Renal cortex interstitium (tissue), 11 donors: ENCODE results near the gene CCDC83. TPM values are rescaled to one million over a fixed set of nuclear protein-coding genes. Genes with fewer than 3 reads are reported as not detected.

Experiments used
- DNase-seq, 11 donors: peaks; one replicate each; pipeline ENCODE4 v3.0.0-alpha.2; 2013; ENCODE audit warnings: low read depth in 9 of 11, low spot score in 4 of 11; ENCODE audit errors: extremely low read depth in 1 of 11
- polyA plus RNA-seq, 3 donors: library from polyadenylated mRNA; unstranded; fragments of 120-200 nt; gene quantifications; one replicate each; pipeline ENCODE4 v1.2.1, GENCODE V29; 2013; ENCODE audit not compliant: insufficient read length in 3 of 3

CCDC83 gene
- polyA plus RNA-seq, 3 donors, result 0.06 to 0.12 TPM; not detected in 1

DNA sequence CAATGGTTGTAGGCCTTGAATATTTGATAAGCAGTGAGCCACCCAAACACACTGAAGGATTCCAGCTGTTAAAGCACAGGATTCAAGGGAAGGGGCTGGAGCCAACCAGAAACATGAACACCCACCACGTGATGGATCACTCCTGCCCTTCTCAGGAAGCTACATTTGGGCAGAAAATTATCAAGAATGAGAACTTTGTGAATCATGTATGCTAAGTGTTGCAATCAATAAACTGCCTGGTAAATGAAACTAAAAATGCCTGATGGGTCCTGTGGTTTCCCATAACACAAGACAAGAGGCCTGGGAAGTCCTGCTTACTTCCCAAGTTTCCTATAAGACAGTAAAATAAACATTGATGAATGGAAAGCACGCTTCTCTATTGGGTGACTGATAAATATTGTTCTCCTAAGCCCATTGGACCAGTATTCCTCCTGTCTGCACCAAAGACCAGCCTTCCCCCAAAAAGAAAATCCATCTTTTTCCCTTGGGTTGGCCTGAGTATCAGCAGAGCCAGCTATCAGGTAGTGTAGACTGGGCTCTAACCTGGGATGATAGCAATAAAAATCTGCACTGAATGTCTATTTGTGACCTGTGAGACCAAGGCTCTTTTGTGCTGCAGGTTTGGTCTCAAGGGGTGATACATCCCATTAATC, 98.4 kb downstream of the CCDC83 start:
- no peak for DNase-seq

- DNase-seq, result no peak
Measured at GRCh38 chr11:85955531-85955930, 100.3 kb downstream of the CCDC83 start.

DNA sequence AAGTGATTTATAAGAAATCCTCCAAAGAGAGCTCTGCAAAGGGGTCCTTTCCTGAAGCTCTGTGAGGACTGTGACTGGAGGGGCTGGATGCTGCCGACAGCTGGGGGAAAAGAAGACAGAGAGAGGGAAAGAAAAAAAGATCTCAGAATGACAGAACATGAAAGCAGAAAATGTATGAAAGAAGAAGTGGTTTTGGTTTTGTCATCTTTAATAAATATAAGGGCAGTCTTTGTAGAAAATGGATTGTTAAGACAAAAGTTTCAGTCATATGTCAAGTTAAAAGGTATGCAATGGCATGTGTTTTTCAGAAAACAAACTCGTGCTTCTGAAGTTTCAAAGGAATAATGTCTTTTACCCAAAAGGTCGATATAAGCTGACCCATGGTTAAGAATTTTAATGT, 105.5 kb downstream of the CCDC83 start:
- no peak for DNase-seq

DNA sequence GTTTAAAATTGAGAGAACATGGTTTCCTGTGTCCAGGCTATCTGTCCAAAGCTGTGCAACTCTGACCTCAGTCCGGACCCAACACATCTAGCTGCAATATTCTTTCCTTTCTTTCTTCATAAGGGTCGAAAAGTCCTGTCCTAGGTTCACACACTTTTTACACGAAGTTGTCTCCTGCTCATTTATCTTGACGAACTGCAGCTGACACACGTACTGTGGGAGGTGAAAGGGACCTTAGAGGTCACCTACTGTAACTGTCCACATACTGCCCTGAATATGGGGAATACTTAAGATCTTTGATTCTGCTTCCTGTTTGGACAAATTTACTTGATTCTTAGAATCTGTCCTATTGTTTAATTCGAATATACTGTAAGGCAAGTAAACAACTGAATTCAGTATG, 105.9 kb downstream of the CCDC83 start:
- DNase-seq, result no peak

- peak in 10 of 11 donors; percentile 18 to 80 (median 42) for DNase-seq
Measured at GRCh38 chr11:85961930-85962363, 106.8 kb downstream of the CCDC83 start.

GRCh38 chr11:85965202-85965601, 110.0 kb downstream of the CCDC83 start:
- no peak for DNase-seq

GRCh38 chr11:85967457-85967856, 112.3 kb downstream of the CCDC83 start:
- no peak for DNase-seq

Other genes with a start within 250 kb of the CCDC83 start
- gene DLG2, start 228.0 kb upstream of the CCDC83 start, polyA plus RNA-seq, result 10 to 100 TPM in 2 of 3 donors, 1 to 10 TPM in 1; 9.9 to 11.8 (median 10.1) TPM
- 10 to 100 TPM; 53.8 to 63.3 (median 58.8) TPM for gene TMEM126B, start 226.8 kb upstream of the CCDC83 start, polyA plus RNA-seq
- 10 to 100 TPM; 31.3 to 39.3 (median 33.3) TPM for gene TMEM126A, start 207.4 kb upstream of the CCDC83 start, polyA plus RNA-seq
- 100 to 1,000 TPM in 2 of 3 donors, 10 to 100 TPM in 1; 96.3 to 131 (median 120) TPM for gene CREBZF, start 190.3 kb upstream of the CCDC83 start, polyA plus RNA-seq
- gene CCDC89, start 169.2 kb upstream of the CCDC83 start, polyA plus RNA-seq, result 1 to 10 TPM; 2.4 to 4.1 (median 3.2) TPM
- 100 to 1,000 TPM in 1 of 3 donors, 10 to 100 TPM in 2; 66.2 to 103 (median 90.8) TPM for gene SYTL2, start 44.2 kb upstream of the CCDC83 start, polyA plus RNA-seq
- 100 to 1,000 TPM; 227 to 296 (median 288) TPM for gene PICALM, start 213.7 kb downstream of the CCDC83 start, polyA plus RNA-seq